ENCODE measurements around the gene GPR52. TPM values are rescaled to one million over a fixed set of nuclear protein-coding genes. Genes with fewer than 3 reads are reported as not detected.

The GPR52 gene
- total RNA-seq, 4 donors from 2014 or later, result 6.6 to 18.3 (median 9.4) TPM

GRCh38 chr1:174469687-174470086 lies 21.9 kb downstream of the GPR52 start:
- no peak overlapping the region for H3K27ac ChIP-seq
- peaks cover 0 to 4% of the 10 kb centered on the region in 2 donors for H3K4me1 ChIP-seq
- H3K4me3 ChIP-seq (replicated peaks in 1 of 3), result no peak overlapping the region
- intact Hi-C loops (cut with DNase I), result no loop called here
- WGBS, 2 donors, result 10 to 13% methylated on average over 1 of the region's 1 CpG
- no peak for TF ChIP-seq POLR2A (IDR thresholded peaks at IDR 0.05)
- TF ChIP-seq CTCF (IDR thresholded peaks at IDR 0.05), result no peak
- H3K36me3 ChIP-seq, result no peaks in the 10 kb centered on the region
- no peaks in the 10 kb centered on the region for H3K27me3 ChIP-seq
- no peaks in the 10 kb centered on the region for H3K9me3 ChIP-seq
- DNase-seq, result no peak

DNA sequence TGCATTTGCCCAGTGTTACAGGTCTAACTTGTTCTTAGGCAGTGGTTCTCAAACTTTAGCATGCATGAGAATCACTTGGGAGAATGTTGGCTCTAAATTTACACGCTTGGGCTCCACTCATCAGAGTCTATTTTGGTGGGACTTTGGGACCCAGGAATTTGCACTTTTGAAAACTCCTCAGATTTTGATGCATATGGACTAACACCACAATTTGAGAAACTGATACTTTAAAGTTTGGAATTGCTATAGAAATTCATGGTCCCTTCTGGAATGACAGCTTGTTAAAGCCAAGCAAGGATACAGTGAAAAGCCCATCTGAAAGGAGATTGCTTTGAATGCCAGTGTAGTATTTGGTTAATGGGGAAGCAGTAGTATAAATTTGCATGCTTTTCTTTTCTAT lies 31.5 kb downstream of the GPR52 start:
- 96 to 100% methylated on average over 1 of the region's 1 CpG for WGBS, 2 donors
- intact Hi-C loops (cut with DNase I), result no loop called here

GRCh38 chr1:174480324-174480723 lies 32.6 kb downstream of the GPR52 start:
- 81 to 88% methylated on average over 1 of the region's 1 CpG for whole genome bisulfite sequencing, 2 donors
- no peak overlapping the region for H3K4me3 ChIP-seq (replicated peaks in 1 of 3)
- no peaks in the 10 kb centered on the region for H3K4me1 ChIP-seq
- H3K36me3 ChIP-seq, result no peaks in the 10 kb centered on the region
- no peak for TF ChIP-seq CTCF (IDR thresholded peaks at IDR 0.05)
- no peak for TF ChIP-seq POLR2A (IDR thresholded peaks at IDR 0.05)
- H3K9me3 ChIP-seq, result no peaks in the 10 kb centered on the region
- intact Hi-C loops (cut with DNase I), result no loop called here
- no peak for DNase-seq
- no peak overlapping the region for H3K27ac ChIP-seq
- H3K27me3 ChIP-seq, result no peaks in the 10 kb centered on the region

More for the DNA sequence above, 31.5 kb downstream of the GPR52 start:
- no peak for DNase-seq
- Histone ChIP-seq H3K4me1 (no peaks in the 10 kb centered on the region), H3K27ac (no peak overlapping the region), H3K4me3 (replicated peaks in 1 of 3) (no peak overlapping the region), H3K9me3 (no peaks in the 10 kb centered on the region), H3K27me3 (no peaks in the 10 kb centered on the region), H3K36me3 (no peaks in the 10 kb centered on the region)
- TF ChIP-seq POLR2A (IDR thresholded peaks at IDR 0.05) (no peak), CTCF (IDR thresholded peaks at IDR 0.05) (no peak)

GRCh38 chr1:174491606-174492005 lies 43.8 kb downstream of the GPR52 start:
- Histone ChIP-seq H3K4me1 (no peaks in the 10 kb centered on the region), H3K9me3 (no peaks in the 10 kb centered on the region), H3K36me3 (no peaks in the 10 kb centered on the region), H3K27me3 (no peaks in the 10 kb centered on the region), H3K4me3 (replicated peaks in 1 of 3) (no peak overlapping the region), H3K27ac (no peak overlapping the region)
- WGBS, 2 donors, result 77 to 81% methylated on average over 2 of the region's 2 CpGs
- TF ChIP-seq POLR2A (IDR thresholded peaks at IDR 0.05) (no peak), CTCF (IDR thresholded peaks at IDR 0.05) (no peak)
- no peak for DNase-seq
- intact Hi-C loops (cut with DNase I), result no loop called here

DNA sequence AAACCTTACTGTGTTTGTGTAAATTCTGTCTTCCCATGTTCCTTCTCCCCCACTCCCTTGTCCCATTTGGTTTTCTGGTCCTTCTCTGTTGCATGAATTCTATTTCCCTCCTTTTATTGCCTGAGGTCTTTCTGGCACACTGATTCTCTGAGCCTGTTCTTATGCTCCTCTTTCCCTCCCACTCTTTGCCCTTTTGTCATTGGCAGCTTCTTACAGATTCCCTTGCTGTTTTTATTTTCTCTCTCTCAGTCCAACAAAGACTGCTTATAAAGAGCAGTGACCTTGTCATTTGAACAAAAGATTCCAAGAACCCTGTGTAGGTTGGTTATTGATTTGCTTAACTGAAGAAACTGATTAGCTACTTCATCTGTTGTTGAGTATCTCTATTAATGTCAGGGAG lies 49.7 kb downstream of the GPR52 start:
- no peak overlapping the region for H3K4me3 ChIP-seq (replicated peaks in 1 of 3)
- no peaks in the 10 kb centered on the region for H3K27me3 ChIP-seq
- H3K4me1 ChIP-seq, result peaks cover 0 to 3% of the 10 kb centered on the region in 2 donors
- H3K9me3 ChIP-seq, result no peaks in the 10 kb centered on the region
- intact Hi-C loops (cut with DNase I), result no loop called here
- no peaks in the 10 kb centered on the region for H3K36me3 ChIP-seq
- no peak overlapping the region for H3K27ac ChIP-seq
- DNase-seq, result no peak
- no peak for TF ChIP-seq CTCF (IDR thresholded peaks at IDR 0.05)
- no peak for TF ChIP-seq POLR2A (IDR thresholded peaks at IDR 0.05)
